Measurements from ENCODE around the gene TBC1D2B.

TBC1D2B gene

DNA sequence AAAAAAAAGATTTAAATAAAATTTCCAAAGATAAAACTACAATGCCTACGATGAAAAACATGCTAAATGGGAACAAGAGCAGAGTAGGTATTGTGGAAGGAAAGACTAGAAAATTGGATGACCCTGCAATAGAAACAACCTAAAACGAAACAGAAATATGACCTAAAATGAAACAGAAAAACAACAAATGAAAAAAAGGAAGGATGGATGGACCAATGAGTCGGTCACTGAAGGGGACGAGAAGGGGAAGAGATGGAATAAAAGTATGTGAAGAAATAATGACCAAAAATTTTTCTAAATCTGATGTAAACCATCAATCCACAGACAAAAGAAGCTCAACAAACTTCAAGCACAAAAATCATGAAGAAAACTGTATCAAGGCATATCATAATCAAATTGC is 44.8 kb downstream of the TBC1D2B start:
- ChIA-PET CTCF (no interaction called here), POLR2A (no interaction called here)
- TF ChIP-seq TARDBP (IDR thresholded peaks at IDR 0.05) = no peak
- TF ChIP-seq L3MBTL2 (conservative IDR thresholded peaks at IDR 0.05) = no peak
- no peak for TF ChIP-seq FOXM1 (IDR thresholded peaks at IDR 0.05; ENCODE audit: borderline replicate concordance)
- TF ChIP-seq PKNOX1 (IDR thresholded peaks at IDR 0.05) = no peak
- TF ChIP-seq ELF4 (IDR thresholded peaks at IDR 0.05) = no peak
- no peak for TF ChIP-seq ARNT (IDR thresholded peaks at IDR 0.05)
- TF ChIP-seq LEF1 (IDR thresholded peaks at IDR 0.05; ENCODE audit: borderline replicate concordance) = no peak
- no peak for TF ChIP-seq FOXA1 (IDR thresholded peaks at IDR 0.05)
- no peak for TF ChIP-seq BHLHE40 (IDR thresholded peaks at IDR 0.05; ENCODE audit: borderline replicate concordance)
- no peak for TF ChIP-seq CTBP1 (IDR thresholded peaks at IDR 0.05; ENCODE audit: borderline replicate concordance)
- TF ChIP-seq HDGF (IDR thresholded peaks at IDR 0.05; ENCODE audit: borderline replicate concordance) = no peak
- TF ChIP-seq SP1 (IDR thresholded peaks at IDR 0.05) = no peak
- TF ChIP-seq SUZ12 (IDR thresholded peaks at IDR 0.05) = no peak
- no peak for TF ChIP-seq NFRKB (IDR thresholded peaks at IDR 0.05)
- no peak for TF ChIP-seq FOXK2 (IDR thresholded peaks at IDR 0.05)
- TF ChIP-seq ZNF384 (IDR thresholded peaks at IDR 0.05) = no peak
- DNase-seq (ENCODE audit: extremely low spot score) = no peak

DNA sequence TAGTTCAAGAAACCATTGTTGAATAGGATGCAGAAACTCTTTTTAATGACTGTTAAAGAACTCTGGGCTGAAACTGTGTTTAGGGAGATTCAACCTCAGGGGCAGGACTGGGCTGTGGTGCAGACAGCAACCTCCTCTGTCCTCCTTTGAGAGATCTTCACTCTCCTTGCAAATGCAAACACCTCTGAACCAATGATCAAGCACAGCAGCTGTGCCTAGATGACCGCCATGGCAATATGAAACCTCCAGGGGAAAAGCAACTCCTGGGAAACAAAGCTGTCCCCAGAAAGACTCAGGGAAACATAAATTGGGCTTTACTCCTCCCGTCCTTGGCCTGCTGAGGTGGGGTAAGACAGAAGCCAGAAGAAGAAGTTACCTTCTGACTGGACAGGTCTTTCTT is 52.6 kb downstream of the TBC1D2B start:
- no peak for TF ChIP-seq SP1 (IDR thresholded peaks at IDR 0.05)
- CTCF ChIA-PET = no interaction called here
- POLR2A ChIA-PET = no interaction called here
- DNase-seq (ENCODE audit: extremely low spot score) = no peak

- no peak for DNase-seq (ENCODE audit: extremely low spot score)
- CTCF ChIA-PET = interaction anchor here (1.0 kb wide), 1 partner anchor 84 kb away, joined by 4 read pairs; no protein-coding TSS in a partner anchor
- POLR2A ChIA-PET = no interaction called here
- TF ChIP-seq ARNT (IDR thresholded peaks at IDR 0.05) (no peak), FOXM1 (IDR thresholded peaks at IDR 0.05; ENCODE audit: borderline replicate concordance) (no peak), L3MBTL2 (conservative IDR thresholded peaks at IDR 0.05) (no peak), SP1 (IDR thresholded peaks at IDR 0.05) (no peak), TARDBP (IDR thresholded peaks at IDR 0.05) (no peak), NFRKB (IDR thresholded peaks at IDR 0.05) (no peak), FOXK2 (IDR thresholded peaks at IDR 0.05) (no peak), BHLHE40 (IDR thresholded peaks at IDR 0.05; ENCODE audit: borderline replicate concordance) (no peak), LEF1 (IDR thresholded peaks at IDR 0.05; ENCODE audit: borderline replicate concordance) (no peak), ELF4 (IDR thresholded peaks at IDR 0.05) (no peak), PKNOX1 (IDR thresholded peaks at IDR 0.05) (no peak), FOXA1 (IDR thresholded peaks at IDR 0.05) (no peak), HDGF (IDR thresholded peaks at IDR 0.05; ENCODE audit: borderline replicate concordance) (no peak)
Observed at GRCh38 chr15:78024519-78024870, 53.0 kb downstream of the TBC1D2B start.

DNA sequence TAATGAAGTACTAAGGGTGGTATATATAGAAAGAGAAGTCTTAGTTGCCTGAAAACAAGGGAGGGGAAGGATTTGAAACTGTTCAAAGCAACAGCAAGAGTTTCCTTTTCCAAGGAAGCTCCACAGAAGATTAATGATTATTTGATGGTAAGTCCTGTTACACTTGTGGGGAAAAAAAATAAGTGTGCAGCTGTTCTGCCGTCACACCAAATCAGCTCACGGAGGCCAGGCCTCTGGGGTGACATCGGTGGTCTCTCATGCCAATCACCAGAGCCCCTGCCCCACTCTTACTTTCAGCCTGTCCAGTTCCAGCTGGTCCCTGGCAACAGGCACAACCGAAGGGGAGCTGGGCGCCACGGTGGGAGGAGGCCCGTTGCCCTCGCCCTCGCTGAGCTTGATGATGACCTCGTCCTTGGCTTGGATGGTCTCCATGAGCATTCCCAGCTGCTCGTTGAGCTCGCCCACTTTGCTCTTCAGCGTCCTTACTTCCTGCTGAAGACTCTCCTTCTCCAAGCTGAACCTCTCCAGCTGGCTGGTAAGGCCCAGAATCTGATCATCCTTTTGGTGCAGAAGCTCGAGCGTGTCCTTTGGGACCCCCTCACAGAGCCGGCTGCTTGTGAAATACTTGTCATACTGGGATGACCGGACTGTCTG is 53.5 kb downstream of the TBC1D2B start:
- DNase-seq (ENCODE audit: extremely low spot score) = no peak
- TF ChIP-seq SP1 (IDR thresholded peaks at IDR 0.05) (no peak), ARNT (IDR thresholded peaks at IDR 0.05) (no peak), FOXK2 (IDR thresholded peaks at IDR 0.05) (no peak), ZNF384 (IDR thresholded peaks at IDR 0.05) (no peak), ELF4 (IDR thresholded peaks at IDR 0.05) (no peak), LEF1 (IDR thresholded peaks at IDR 0.05; ENCODE audit: borderline replicate concordance) (no peak), CTBP1 (IDR thresholded peaks at IDR 0.05; ENCODE audit: borderline replicate concordance) (no peak), SUZ12 (IDR thresholded peaks at IDR 0.05) (no peak), TARDBP (IDR thresholded peaks at IDR 0.05) (no peak), HDGF (IDR thresholded peaks at IDR 0.05; ENCODE audit: borderline replicate concordance) (no peak)
- POLR2A ChIA-PET = no interaction called here
- CTCF ChIA-PET = interaction anchor here (1.0 kb wide), 1 partner anchor 84 kb away, joined by 4 read pairs; no protein-coding TSS in a partner anchor

- ChIA-PET CTCF (interaction anchor here (1.0 kb wide), 1 partner anchor 85 kb away, joined by 4 read pairs; no protein-coding TSS in a partner anchor), POLR2A (no interaction called here)
- no peak for TF ChIP-seq NFRKB (IDR thresholded peaks at IDR 0.05)
- no peak for TF ChIP-seq BHLHE40 (IDR thresholded peaks at IDR 0.05; ENCODE audit: borderline replicate concordance)
- no peak for TF ChIP-seq FOXM1 (IDR thresholded peaks at IDR 0.05; ENCODE audit: borderline replicate concordance)
- no peak for TF ChIP-seq TARDBP (IDR thresholded peaks at IDR 0.05)
- DNase-seq (ENCODE audit: extremely low spot score) = no peak
Observed at GRCh38 chr15:78023081-78023665, 54.3 kb downstream of the TBC1D2B start.

- POLR2A ChIA-PET = no interaction called here
- CTCF ChIA-PET = no interaction called here
- DNase-seq (ENCODE audit: extremely low spot score) = no peak
- TF ChIP-seq TARDBP (IDR thresholded peaks at IDR 0.05) (no peak), ELF4 (IDR thresholded peaks at IDR 0.05) (no peak), FOXM1 (IDR thresholded peaks at IDR 0.05; ENCODE audit: borderline replicate concordance) (no peak), SUZ12 (IDR thresholded peaks at IDR 0.05) (no peak)
Observed at GRCh38 chr15:78021761-78022160, 55.8 kb downstream of the TBC1D2B start.

DNA sequence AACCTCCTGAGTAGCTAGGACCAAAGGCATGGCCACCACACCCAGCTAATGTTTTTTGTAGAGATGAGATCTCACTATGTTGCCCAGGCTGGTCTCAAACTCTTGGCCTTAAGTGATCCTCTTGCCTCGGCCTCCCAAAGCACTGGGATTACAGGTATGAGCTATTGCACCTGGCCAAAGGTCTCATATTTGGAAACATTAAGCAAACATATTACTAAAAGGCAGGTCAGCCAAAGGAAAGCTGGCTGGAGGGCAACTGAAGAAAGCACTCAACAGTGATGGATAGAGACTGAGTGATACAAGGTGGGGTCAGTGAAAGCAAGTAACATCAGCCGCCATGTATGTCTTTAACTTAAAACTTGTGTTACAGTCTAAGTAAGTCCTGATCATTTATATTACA is 57.5 kb downstream of the TBC1D2B start:
- POLR2A ChIA-PET = no interaction called here
- DNase-seq (ENCODE audit: extremely low spot score) = no peak
- CTCF ChIA-PET = interaction anchor here (0.6 to 1.0 kb wide), 3 partner anchors 27 to 114 kb away, joined by 3 read pairs; no protein-coding TSS in a partner anchor
- no peak for TF ChIP-seq TARDBP (IDR thresholded peaks at IDR 0.05)

Data from HEK293T (cell line).